Measurements from ENCODE around the gene SIVA1. TPM values are rescaled to one million over a fixed set of nuclear protein-coding genes. Genes with fewer than 3 reads are reported as not detected.

Gene SIVA1
- total RNA-seq, 4 donors from 2014 or later: 141 to 262 (median 167) TPM

DNA sequence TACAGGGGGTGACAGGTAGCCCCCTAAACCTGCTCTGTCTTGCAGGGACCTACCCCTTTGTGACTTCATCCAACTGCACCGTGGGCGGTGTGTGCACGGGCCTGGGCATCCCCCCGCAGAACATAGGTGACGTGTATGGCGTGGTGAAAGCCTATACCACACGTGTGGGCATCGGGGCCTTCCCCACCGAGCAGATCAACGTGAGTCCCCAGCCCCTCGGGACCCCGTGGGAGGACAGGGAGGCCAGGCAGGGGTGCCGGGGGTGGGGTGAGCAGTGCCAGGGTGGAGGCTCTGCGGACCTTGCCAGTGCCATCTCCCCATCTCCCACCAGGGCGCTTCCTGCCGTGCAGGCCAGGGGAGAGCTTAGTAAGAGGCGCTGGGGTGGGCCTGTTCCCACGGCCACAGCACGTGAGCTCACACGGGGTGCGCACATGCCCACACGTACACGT is 11.1 kb upstream of the SIVA1 start:
- TF ChIP-seq, protein P1, sequence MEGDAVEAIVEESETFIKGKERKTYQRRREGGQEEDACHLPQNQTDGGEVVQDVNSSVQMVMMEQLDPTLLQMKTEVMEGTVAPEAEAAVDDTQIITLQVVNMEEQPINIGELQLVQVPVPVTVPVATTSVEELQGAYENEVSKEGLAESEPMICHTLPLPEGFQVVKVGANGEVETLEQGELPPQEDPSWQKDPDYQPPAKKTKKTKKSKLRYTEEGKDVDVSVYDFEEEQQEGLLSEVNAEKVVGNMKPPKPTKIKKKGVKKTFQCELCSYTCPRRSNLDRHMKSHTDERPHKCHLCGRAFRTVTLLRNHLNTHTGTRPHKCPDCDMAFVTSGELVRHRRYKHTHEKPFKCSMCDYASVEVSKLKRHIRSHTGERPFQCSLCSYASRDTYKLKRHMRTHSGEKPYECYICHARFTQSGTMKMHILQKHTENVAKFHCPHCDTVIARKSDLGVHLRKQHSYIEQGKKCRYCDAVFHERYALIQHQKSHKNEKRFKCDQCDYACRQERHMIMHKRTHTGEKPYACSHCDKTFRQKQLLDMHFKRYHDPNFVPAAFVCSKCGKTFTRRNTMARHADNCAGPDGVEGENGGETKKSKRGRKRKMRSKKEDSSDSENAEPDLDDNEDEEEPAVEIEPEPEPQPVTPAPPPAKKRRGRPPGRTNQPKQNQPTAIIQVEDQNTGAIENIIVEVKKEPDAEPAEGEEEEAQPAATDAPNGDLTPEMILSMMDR (IDR thresholded peaks at IDR 0.05): no peak
- DNase-seq (ENCODE audit: low spot score) (no peak), ATAC-seq (ENCODE audit: low FRiP score) (no peak)

DNA sequence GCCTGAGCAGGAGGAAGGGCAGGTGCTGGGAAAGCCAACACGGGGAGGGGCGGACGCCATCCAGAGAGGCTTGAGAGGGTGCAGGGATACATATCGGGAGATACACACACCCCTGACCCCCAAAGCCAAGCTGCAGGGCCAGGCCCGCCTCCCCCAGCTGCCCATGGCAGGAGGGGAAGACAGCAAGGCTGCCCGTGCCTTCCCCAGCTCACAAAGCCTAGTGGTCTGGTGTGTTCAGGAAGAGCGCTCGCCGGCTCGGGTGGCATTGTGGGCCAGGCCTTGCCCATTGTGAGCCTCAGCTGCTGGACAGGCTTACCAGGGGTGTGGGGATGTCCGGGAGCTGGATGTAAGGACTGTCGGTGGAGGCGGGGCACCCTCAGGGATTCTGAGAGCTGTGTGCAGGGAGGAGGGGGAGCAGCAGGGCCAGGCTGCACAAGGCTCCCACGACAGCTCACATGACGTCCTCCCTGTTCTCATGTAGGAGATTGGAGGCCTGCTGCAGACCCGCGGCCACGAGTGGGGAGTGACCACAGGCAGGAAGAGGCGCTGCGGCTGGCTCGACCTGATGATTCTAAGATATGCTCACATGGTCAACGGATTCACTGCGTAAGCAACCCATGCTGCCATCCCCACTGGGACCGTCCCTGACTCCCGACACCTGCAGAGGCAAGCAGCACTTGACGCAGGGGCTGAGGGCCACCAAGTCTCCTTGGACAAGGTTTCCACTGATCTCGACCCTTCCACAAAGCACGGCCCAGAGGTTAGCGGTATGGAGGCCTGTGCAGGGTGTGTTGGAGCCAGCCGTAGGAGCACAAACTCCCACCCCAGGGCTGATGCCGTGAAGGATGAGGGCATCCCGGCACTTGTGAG is 10.1 kb upstream of the SIVA1 start:
- DNase-seq (ENCODE audit: low spot score) (no peak), ATAC-seq (ENCODE audit: low FRiP score) (no peak)
- TF ChIP-seq, protein P1 (IDR thresholded peaks at IDR 0.05): no peak

DNA sequence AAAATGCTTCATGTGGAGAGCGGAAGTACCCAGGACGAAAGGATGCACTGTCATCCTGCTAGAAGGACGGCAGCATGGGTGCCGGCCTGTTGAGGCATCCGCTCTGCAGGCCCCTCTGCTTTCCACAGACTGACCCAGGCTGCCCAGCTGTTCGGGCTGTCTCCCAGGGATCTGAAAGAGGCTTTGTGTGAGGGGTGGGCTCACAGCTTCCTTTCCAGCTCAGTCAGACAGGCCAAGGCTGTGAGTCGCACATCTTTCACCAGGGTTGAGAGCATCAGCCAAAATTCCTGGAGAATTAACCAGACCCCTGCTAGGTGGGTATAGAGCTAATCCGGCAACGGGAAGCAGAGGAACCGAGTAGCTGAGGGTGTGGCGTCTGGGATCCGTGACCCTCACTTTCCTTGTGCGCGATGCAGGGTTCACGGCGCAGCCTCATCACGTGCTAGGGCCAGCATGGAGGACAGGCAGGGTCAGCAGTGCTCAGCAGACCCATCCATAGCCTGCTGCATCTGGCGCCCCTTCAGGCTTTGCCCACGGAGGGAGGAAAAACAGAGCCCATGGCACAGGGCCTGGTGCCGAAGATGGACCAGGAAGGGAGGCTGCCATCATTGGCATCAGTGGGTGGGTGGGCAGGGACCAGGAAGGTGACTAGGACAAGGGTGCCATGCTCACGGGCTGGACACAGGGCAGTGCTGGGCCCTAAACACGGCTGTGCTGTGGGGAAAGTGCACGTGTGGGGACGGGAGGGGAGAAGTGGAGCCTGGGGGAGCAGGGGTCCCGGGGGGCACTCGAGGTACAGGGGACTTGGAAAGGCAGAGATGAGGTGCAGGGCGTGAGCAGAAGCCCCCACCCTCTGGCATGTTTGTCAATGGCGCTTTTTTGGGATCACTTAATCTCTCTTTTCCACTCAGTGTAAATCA is 9.2 kb upstream of the SIVA1 start:
- TF ChIP-seq, protein P1 (IDR thresholded peaks at IDR 0.05): no peak
- ATAC-seq (ENCODE audit: low FRiP score): no peak
- DNase-seq (ENCODE audit: low spot score): no peak

DNA sequence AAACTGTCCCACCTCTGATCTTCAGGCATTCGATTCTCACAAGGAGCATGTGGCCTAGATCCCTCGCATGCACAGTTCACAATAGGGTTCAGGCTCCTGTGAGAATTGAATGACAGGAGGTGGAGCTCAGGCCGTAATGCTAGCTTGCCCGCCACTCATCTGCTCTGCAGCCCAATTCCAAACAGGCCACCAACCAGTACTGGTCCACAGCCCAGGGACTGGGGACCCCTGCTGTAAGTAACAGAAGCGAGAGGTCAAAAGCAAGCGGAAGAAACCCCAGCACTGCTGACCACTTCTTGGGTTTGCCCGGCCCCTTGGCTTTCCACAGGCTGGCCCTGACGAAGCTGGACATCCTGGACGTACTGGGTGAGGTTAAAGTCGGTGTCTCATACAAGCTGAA is 8.5 kb upstream of the SIVA1 start:
- no peak for DNase-seq (ENCODE audit: low spot score)
- no peak for ATAC-seq (ENCODE audit: low FRiP score)
- TF ChIP-seq, protein P1 (IDR thresholded peaks at IDR 0.05): no peak

DNA sequence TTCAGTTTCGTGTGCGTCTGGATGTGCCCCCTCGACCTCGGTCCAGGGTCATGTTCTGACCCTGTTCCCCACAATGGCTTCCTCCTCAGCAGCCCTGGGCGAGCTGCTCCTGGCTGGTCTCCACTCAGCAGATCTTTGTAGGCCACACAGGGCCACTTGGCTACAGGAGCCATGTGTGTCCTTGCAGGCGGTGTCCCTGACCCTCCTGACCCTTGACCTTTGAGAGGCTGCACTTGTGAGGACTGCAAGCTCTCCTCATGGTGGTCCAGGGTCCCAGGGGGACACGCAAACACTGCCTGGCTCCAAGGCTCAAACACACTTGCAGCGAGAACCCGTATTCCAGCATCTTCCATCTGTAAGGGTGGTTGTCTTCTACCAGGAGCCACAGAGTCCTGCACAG is 7.5 kb upstream of the SIVA1 start:
- DNase-seq (ENCODE audit: low spot score): no peak
- TF ChIP-seq, protein P1 (IDR thresholded peaks at IDR 0.05): no peak

DNA sequence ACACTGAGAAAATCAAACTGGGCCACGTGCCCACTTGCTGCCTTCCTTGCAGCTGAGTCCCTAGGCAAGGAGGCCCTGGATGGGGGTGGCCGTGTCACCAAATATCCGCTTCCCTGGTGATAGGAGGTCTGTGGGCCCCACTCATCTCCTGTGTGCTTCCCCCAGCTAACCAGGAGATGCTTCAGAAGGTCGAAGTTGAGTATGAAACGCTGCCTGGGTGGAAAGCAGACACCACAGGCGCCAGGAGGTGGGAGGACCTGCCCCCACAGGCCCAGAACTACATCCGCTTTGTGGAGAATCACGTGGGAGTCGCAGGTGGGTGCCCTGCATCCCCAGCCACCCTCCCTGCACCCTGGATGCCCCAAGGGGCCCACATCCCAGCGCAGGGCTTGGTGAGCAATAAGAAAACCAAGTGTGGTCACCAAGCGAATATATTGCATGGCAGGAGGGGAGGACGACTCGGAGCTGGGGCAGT is 6.8 kb upstream of the SIVA1 start:
- TF ChIP-seq, protein P1 (IDR thresholded peaks at IDR 0.05): no peak
- DNase-seq (ENCODE audit: low spot score): no peak

More for the DNA sequence above, 7.5 kb upstream of the SIVA1 start:
- no peak for ATAC-seq (ENCODE audit: low FRiP score)

More for the DNA sequence above, 6.8 kb upstream of the SIVA1 start:
- ATAC-seq (ENCODE audit: low FRiP score): no peak
